Epithelial cell of proximal tubule (primary cell): ENCODE data around the gene S100P. TPM values are rescaled to one million over a fixed set of nuclear protein-coding genes. Genes with fewer than 3 reads are reported as not detected.
"Not testable (repeated sequence)": the region's sequence is repeated elsewhere in the genome, so short reads cannot be mapped to it uniquely, and the experiment has no call there.

Source experiments
- DNase-seq: peaks from one replicate; pipeline ENCODE4 v3.0.0-alpha.2; 2011; ENCODE audit warnings: low read depth
- H3K4me3 ChIP-seq: 2 replicates; pipeline ENCODE4 v1.5.1; 2011; ENCODE audit warnings: low read depth, mild to moderate bottlenecking, low read length
- CTCF ChIP-seq: conservative IDR thresholded peaks from 2 replicates; pipeline ENCODE4 v1.5.1; 2012; ENCODE audit warnings: low read depth, mild to moderate bottlenecking, low read length
- total RNA-seq: library from RNA; depleted of rRNA; stranded (reverse); fragments of >200 nt; gene quantifications from 2 replicates; pipeline ENCODE4 v1.2.3, GENCODE V29; 2015

The S100P gene
- total RNA-seq, 1 donor from 2014 or later: 92.5 TPM

GRCh38 chr4:6662591-6662990 lies 31.1 kb upstream of the S100P start:
- no peak for DNase-seq

GRCh38 chr4:6663596-6664393 lies 29.9 kb upstream of the S100P start:
- no peak for TF ChIP-seq CTCF
- no peak for DNase-seq
- H3K4me3 ChIP-seq: no peak overlapping the region

More at GRCh38 chr4:6662591-6662990, 31.1 kb upstream of the S100P start:
- TF ChIP-seq CTCF: no peak
- H3K4me3 ChIP-seq: no peak overlapping the region

GRCh38 chr4:6665320-6665654 lies 28.4 kb upstream of the S100P start:
- no peak for DNase-seq
- H3K4me3 ChIP-seq: no peak overlapping the region
- TF ChIP-seq CTCF: no peak

GRCh38 chr4:6668391-6668790 lies 25.3 kb upstream of the S100P start:
- TF ChIP-seq CTCF: no peak
- DNase-seq: peak; percentile 32
- H3K4me3 ChIP-seq: no peak overlapping the region

GRCh38 chr4:6671648-6672047 lies 22.0 kb upstream of the S100P start:
- H3K4me3 ChIP-seq: no peak overlapping the region
- TF ChIP-seq CTCF: no peak
- DNase-seq: no peak

- no peak for TF ChIP-seq CTCF
- no peak overlapping the region for H3K4me3 ChIP-seq
- no peak for DNase-seq
These were observed 21.5 kb upstream of the S100P start for GRCh38 chr4:6672131-6672530.

GRCh38 chr4:6672541-6673190 lies 21.0 kb upstream of the S100P start:
- H3K4me3 ChIP-seq: not testable (repeated sequence)

GRCh38 chr4:6673191-6673659 lies 20.5 kb upstream of the S100P start:
- DNase-seq: not testable (repeated sequence)
- H3K4me3 ChIP-seq: peak overlapping the region; percentile 73

More at GRCh38 chr4:6672541-6673190, 21.0 kb upstream of the S100P start:
- DNase-seq: not testable (repeated sequence)
